Karpas-422 (cell line): ENCODE results near the gene UPK3B. TPM values are rescaled to one million over a fixed set of nuclear protein-coding genes. Genes with fewer than 3 reads are reported as not detected.
"Not testable (repeated sequence)": the region's sequence is repeated elsewhere in the genome, so short reads cannot be mapped to it uniquely, and the experiment has no call there.

ENCODE experiments used
- DNase-seq: peaks from one replicate; pipeline ENCODE4 v3.0.0-alpha.2; 2015
- H2AFZ ChIP-seq: fragments of 200-600 bp; sonication (generic); 2 replicates; pipeline ENCODE4 v1.6.1; 2014; ENCODE audit warnings: antibody characterized with exemption, low read length, mixed read lengths
- H3K27ac ChIP-seq: fragments of 200-600 bp; sonication (generic); 2 replicates; pipeline ENCODE4 v1.5.1; 2014; ENCODE audit warnings: mild to moderate bottlenecking, low read length, moderate library complexity
- H3K27me3 ChIP-seq: fragments of 200-600 bp; sonication (generic); 2 replicates; pipeline ENCODE4 v1.6.1; 2014; ENCODE audit warnings: low read length, mixed read lengths
- H3K36me3 ChIP-seq: fragments of 200-600 bp; sonication (generic); 2 replicates; pipeline ENCODE4 v1.6.1; 2014; ENCODE audit warnings: low read length, mixed read lengths; ENCODE audit not compliant: insufficient read depth
- H3K4me1 ChIP-seq: fragments of 200-600 bp; sonication (generic); 2 replicates; pipeline ENCODE4 v1.6.1; 2014; ENCODE audit warnings: mild to moderate bottlenecking, low read length, mixed read lengths
- H3K4me2 ChIP-seq: fragments of 200-600 bp; sonication (generic); 2 replicates; pipeline ENCODE4 v1.6.1; 2014; ENCODE audit warnings: low read length, low read depth, mild to moderate bottlenecking; ENCODE audit not compliant: poor library complexity, severe bottlenecking
- H3K4me3 ChIP-seq: fragments of 200-600 bp; sonication (generic); 2 replicates; pipeline ENCODE4 v1.5.1; 2014; ENCODE audit warnings: mild to moderate bottlenecking, antibody characterized with exemption, low read length, mixed read lengths
- H3K79me2 ChIP-seq: fragments of 200-600 bp; sonication (generic); 2 replicates; pipeline ENCODE4 v1.6.1; 2014; ENCODE audit warnings: mild to moderate bottlenecking, low read length, mixed read lengths
- H3K9ac ChIP-seq: fragments of 200-600 bp; sonication (generic); 2 replicates; pipeline ENCODE4 v1.6.0; 2014; ENCODE audit warnings: low read length
- H3K9me2 ChIP-seq: fragments of 200-600 bp; sonication (generic), shearing (Covaris generic); replicated peaks from 2 replicates; pipeline ENCODE4 v1.6.0; 2014; ENCODE audit warnings: mild to moderate bottlenecking, low read length, moderate library complexity; ENCODE audit not compliant: insufficient read depth
- H3K9me3 ChIP-seq: fragments of 300-700, 200-600 bp; sonication (generic); 2 replicates; pipeline ENCODE4 v1.6.1; 2014; ENCODE audit warnings: low read length, mixed read lengths
- H4K20me1 ChIP-seq: fragments of 200-600 bp; sonication (generic); 2 replicates; pipeline ENCODE4 v1.6.1; 2014; ENCODE audit warnings: mild to moderate bottlenecking, antibody characterized with exemption, low read length, low read depth; ENCODE audit not compliant: insufficient read depth
- total RNA-seq: library from RNA; depleted of rRNA; stranded (reverse); fragments of >200 nt; shearing (Covaris generic); gene quantifications from 2 replicates; pipeline ENCODE4 v1.2.3, GENCODE V29; 2014; ENCODE audit warnings: low replicate concordance

The UPK3B gene
- total RNA-seq, 1 experiment from 2014 or later: 0.26 TPM

DNA sequence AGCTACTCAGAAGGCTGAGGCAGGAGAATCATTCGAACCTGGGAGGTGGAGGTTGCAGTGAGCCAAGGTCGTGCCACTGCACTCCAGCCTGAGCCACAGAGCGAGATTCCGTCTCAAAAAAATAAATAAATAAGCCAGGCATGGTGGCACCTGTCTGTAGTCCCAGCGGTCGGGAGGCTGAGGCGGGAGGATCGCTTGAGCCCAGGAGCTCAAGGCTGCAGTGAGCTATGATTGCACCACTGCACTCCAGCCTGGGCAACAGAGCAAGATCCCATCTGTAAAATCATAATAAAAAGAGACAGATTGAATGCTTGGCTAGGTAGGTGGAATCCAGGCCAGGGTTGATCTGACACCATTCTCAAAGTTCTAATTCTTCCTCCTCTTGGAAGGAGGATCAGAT lies 3.7 kb upstream of the UPK3B start:
- not testable (repeated sequence) for H3K4me2 ChIP-seq, H3K36me3 ChIP-seq, H3K4me1 ChIP-seq, H4K20me1 ChIP-seq, H2AFZ ChIP-seq, H3K4me3 ChIP-seq, H3K9me2 ChIP-seq, H3K27me3 ChIP-seq, H3K9me3 ChIP-seq, H3K27ac ChIP-seq, H3K79me2 ChIP-seq, H3K9ac ChIP-seq
- peak; percentile 4 for DNase-seq

DNA sequence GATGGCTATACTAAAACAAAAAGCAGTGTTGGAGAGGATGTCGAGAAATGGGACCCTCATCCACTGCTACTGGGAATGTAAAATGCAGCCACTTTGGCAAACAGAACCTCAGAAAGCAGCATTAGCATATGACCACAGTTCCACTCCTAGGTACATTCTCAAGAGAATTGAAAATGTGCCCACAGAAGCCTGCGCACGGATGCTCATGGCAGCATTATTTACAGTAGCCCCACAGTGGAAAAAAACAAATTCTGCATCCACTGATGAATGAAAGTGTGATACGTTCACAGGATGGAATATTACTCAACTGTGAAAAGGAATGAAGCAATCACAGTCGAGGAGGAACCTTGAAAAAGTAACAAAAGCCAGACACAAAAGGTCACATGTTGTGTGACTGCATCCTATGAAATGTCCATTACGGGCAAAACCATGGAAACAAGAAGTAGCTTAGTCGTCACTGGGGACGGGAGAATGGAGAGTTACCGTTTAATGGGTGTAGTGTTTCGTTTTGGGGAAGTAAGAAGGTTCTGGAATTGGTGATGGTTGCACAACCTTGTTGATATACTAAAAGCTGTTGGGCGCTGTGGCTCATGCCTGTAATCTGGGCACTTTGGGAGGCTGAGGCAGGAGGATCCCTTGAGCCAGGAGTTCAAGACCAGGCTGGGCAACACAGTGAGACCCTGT lies 2.5 kb upstream of the UPK3B start:
- Histone ChIP-seq H3K27ac (no peak overlapping the region), H3K4me2 (no peak overlapping the region), H3K36me3 (no peaks in the 10 kb centered on the region), H3K79me2 (no peaks in the 10 kb centered on the region), H3K9me2 (no peaks in the 10 kb centered on the region), H3K27me3 (no peaks in the 10 kb centered on the region), H3K9ac (no peak overlapping the region), H3K4me1 (no peaks in the 10 kb centered on the region), H2AFZ (no peak overlapping the region), H3K4me3 (no peak overlapping the region), H4K20me1 (no peaks in the 10 kb centered on the region), H3K9me3 (no peaks in the 10 kb centered on the region)
- DNase-seq: peak; percentile 41

DNA sequence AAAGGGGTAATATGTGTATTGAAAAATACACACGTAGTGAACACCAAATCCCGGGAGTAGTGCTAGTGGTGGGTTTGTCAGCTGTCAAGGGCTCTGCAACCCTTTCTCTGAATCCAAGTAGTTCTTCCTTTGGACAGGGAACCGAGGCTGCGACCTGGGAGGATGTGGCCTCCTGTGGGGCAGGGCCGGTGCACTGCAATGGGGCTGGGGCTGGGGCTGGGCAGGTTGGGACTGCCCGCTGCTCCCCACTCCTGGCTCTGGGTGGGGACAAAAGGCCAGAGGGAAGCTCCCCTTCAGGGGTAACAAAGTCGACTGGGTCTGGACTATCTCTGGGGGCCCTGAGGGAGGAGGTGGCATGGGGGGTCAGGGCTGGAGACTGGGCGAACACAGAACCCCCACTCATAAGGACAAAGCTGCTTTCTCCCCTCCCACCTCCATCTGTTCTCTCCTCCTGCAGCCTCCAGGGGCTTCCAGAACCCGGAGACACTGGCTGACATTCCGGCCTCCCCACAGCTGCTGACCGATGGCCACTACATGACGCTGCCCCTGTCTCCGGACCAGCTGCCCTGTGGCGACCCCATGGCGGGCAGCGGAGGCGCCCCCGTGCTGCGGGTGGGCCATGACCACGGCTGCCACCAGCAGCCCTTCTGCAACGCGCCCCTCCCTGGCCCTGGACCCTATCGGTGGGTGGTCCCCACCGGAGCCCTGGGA lies 1.0 kb downstream of the UPK3B start:
- not testable (repeated sequence) for H3K36me3 ChIP-seq, H3K4me2 ChIP-seq, H3K4me3 ChIP-seq, H3K79me2 ChIP-seq, H3K9me3 ChIP-seq, DNase-seq, H2AFZ ChIP-seq, H4K20me1 ChIP-seq, H3K9ac ChIP-seq, H3K9me2 ChIP-seq, H3K27me3 ChIP-seq, H3K27ac ChIP-seq, H3K4me1 ChIP-seq

DNA sequence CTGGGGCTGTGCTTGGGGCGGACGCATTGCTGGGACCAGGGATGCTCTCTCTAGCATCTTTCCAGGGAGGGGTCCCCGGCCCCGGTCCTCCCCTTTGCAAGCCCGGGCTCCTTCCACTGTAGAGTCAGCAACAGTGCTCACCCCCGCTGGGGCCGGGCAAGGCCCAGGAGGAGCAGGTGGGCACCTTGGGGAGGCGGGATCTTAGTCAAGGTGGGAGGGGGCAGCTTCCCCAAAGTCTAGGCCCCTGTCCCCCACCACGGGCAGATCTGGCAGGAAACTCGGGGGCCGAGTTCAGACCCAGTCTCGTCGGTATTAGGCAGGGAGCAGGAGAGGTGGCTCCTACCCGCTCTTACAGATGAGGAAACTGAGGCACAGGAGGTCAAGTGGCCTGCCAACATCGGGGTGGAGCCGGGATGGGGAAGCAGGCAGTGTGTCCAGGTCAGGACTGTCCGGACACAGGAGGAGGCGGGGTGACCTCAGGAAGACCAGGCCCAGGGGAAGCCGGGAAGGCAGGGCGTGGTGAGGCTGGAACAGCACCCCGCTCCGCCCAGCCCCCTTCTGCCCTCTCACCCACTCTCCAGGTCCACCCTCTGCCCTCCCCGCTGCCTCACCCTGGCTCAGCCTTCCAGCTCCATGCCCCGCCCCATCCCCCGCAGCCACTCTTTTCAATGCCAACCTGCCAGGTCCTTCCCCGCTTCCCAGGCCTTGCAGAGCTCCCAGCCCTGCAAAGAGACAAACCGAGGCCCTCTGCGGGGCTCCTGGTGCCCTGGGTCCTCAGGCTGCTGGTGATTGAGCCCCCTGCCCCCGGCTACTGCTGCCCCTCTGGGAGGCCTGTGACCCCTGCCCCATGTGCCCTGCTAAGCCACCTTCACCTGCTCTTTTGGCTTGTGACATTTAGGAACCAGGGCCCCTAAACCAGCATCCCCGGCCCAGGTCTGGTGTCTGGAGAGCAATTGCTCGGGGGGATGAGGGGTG lies 1.8 kb downstream of the UPK3B start:
- H3K4me2 ChIP-seq, H3K9ac ChIP-seq, H3K79me2 ChIP-seq: not testable (repeated sequence)

DNA sequence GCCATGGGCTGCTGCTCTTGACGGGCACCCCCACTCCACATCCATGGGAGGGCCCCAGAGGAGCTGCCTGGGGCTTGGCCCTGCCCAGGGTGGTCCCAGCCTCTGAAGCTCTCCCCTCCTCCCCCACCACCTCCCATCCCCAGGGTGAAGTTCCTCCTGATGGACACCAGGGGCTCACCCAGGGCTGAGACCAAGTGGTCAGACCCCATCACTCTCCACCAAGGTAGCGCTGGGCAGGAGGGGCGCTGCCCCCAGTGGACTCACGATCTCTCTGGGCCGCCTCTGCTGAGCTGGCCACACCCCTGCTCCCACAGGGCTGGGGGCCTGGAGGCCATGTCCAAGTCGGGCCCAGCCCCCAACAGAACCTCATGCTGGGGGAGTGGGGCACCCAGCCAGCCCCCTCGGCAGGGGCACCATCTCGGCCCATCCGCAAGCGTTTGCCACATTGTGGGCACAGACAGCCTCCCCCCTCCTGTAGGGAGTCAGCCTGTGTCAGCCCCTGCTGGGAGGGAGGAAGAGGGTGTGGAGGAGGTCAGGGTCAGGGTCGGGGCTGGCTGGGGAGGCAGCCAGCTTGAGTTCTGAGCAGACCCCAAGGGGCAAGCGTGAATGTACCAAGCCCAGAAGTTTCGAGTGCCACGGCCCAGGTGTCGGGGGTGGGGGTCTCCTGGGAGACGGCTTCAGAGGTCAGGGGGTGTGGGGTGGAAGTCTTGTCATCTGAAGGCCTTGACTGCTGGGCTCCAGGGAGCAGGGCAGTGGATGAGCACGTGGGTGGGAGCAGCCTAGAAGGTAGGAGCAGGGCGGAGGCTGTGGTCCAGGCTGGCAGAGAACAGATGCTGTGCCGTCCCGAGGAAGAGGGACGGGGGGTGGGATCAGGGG lies 2.8 kb downstream of the UPK3B start:
- Histone ChIP-seq H2AFZ (no peak overlapping the region), H3K9me3 (no peaks in the 10 kb centered on the region), H3K27me3 (no peaks in the 10 kb centered on the region), H3K4me2 (no peak overlapping the region), H3K4me3 (no peak overlapping the region), H4K20me1 (no peaks in the 10 kb centered on the region), H3K9me2 (no peaks in the 10 kb centered on the region), H3K9ac (no peak overlapping the region), H3K27ac (no peak overlapping the region), H3K79me2 (no peaks in the 10 kb centered on the region), H3K4me1 (no peaks in the 10 kb centered on the region), H3K36me3 (no peaks in the 10 kb centered on the region)
- DNase-seq: peak; percentile 45

More for the DNA sequence above, 1.8 kb downstream of the UPK3B start:
- peak; percentile 14 for DNase-seq
- not testable (repeated sequence) for H3K27me3 ChIP-seq, H3K4me1 ChIP-seq, H3K4me3 ChIP-seq, H3K9me2 ChIP-seq, H3K9me3 ChIP-seq, H2AFZ ChIP-seq, H3K27ac ChIP-seq, H4K20me1 ChIP-seq, H3K36me3 ChIP-seq

DNA sequence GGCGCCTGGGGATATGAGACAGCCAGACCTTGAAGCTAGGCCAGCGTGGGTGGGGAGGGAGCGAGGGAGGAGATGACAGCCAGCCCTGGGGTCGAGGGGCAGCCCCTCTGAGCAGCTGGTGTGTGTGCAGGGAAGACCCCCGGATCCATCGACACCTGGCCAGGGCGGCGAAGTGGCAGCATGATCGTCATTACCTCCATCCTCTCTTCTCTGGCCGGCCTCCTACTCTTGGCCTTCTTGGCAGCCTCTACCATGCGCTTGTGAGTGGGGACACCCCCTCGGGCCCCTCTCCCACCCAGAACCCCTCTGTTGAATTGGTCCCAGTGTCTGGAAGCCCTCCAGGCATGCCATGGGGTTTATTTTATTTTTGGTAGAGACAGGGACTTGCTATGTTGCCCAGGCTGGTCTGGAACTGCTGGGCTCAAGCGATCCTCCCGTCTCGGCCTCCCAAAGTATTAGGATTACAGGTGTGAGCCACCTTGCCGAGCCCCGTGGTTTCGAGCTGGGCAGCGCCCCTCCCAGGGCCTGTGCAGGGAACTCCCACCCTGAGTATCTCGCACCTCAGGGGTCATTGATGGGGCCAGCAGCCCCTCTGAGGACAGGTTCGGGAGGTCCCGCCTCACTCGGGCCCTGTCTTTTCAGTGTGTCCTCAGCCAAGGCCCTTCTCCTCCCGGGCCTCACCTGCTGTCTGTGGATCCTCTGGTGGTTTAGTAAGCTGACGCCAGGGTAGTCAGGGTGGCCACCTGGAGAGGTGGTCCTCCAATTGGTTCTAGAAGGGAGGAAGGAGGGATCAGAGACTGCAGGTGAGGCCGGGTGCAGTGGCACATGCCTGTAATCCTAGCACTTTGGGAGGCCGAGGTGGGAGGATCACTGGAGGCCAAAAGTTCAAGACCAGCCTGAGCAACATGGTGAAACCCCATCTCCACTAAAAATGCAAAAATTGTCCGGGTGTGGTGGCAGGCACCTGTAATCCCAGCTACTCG lies 3.8 kb downstream of the UPK3B start:
- Histone ChIP-seq H3K9me3 (no peaks in the 10 kb centered on the region), H3K9me2 (no peaks in the 10 kb centered on the region), H3K4me3 (no peak overlapping the region), H3K4me1 (no peaks in the 10 kb centered on the region), H3K36me3 (no peaks in the 10 kb centered on the region), H3K9ac (no peak overlapping the region), H3K27me3 (no peaks in the 10 kb centered on the region), H3K27ac (no peak overlapping the region), H3K79me2 (no peaks in the 10 kb centered on the region), H3K4me2 (no peak overlapping the region), H2AFZ (no peak overlapping the region), H4K20me1 (no peaks in the 10 kb centered on the region)
- peak; percentile 34 for DNase-seq
